HUES48 (cell line): Measurements from ENCODE around the gene PDGFC.

Experiments used
- H3K27ac ChIP-seq: one replicate; pipeline ENCODE4 v1.7.0; 2013; ENCODE audit warnings: low read depth, low read length, inconsistent platforms
- H3K27me3 ChIP-seq: 2 replicates; pipeline ENCODE4 v1.6.1; 2013; ENCODE audit warnings: mild to moderate bottlenecking, low read length; ENCODE audit not compliant: control insufficient read depth, insufficient read depth
- H3K36me3 ChIP-seq: 2 replicates; pipeline ENCODE4 v1.6.1; 2013; ENCODE audit warnings: low read length; ENCODE audit not compliant: control insufficient read depth, insufficient read depth
- H3K4me1 ChIP-seq: 2 replicates; pipeline ENCODE4 v1.6.1; 2013; ENCODE audit warnings: mild to moderate bottlenecking, low read length; ENCODE audit not compliant: control insufficient read depth, insufficient read depth
- H3K4me3 ChIP-seq: 2 replicates; pipeline ENCODE4 v1.5.1; 2013; ENCODE audit warnings: mild to moderate bottlenecking, low read depth, low read length
- H3K9ac ChIP-seq: 2 replicates; pipeline ENCODE4 v1.6.1; 2013; ENCODE audit warnings: mild to moderate bottlenecking, low read depth, low read length, moderate library complexity
- H3K9me3 ChIP-seq: 2 replicates; pipeline ENCODE4 v1.6.1; 2013; ENCODE audit warnings: low read length; ENCODE audit not compliant: control insufficient read depth, insufficient read depth

PDGFC gene

DNA sequence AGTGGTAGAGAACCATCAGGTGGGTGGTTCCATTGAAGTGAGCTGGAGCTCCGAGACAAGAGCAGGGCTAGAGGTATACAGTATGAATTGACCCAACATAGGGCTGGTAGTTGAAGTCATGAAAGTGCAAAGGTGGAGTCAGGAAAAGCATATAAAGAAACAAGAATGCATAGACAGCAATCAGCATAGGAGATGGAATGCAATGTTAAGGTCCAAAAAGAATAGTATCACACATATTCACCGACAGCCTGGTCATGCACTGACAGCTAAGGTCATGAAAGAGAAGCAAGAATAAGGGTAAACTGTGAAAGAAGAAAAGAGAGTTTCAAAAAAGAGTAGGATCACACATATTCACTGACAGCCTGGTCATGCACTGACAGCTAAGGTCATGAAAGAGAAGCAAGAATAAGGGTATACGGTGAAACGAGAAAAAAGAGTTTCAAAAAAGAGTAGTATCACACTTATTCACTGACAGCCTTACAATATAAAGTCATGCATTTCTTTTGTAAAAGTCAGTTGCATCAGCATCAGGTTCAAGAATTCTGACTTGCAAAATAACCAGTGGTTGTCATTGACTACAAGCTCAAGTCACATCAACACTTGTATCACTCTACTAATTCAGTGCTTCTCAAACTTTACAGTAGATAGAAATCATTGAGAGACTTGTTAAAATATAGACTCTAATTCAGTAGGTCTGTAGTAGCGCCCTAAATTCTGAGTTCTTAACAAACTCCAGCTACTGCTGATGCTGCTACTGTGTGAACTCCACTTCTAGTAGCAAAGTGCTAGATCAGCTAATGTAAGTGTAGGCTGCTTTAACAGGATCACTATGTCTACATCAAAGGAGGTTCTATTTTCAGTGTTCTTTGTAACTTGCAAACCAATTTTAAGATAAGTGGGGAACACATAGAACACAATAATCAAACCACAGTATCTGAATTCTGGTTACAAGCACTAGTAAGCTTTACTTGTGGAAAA lies 221.9 kb downstream of the PDGFC start:
- H3K9me3 ChIP-seq: no peaks in the 10 kb centered on the region
- no peak overlapping the region for H3K4me3 ChIP-seq
- no peaks in the 10 kb centered on the region for H3K27me3 ChIP-seq
- H3K27ac ChIP-seq: no peak overlapping the region
- no peaks in the 10 kb centered on the region for H3K36me3 ChIP-seq
- H3K4me1 ChIP-seq: no peaks in the 10 kb centered on the region; the same call in 1 of the 2 replicates
- no peak overlapping the region for H3K9ac ChIP-seq

DNA sequence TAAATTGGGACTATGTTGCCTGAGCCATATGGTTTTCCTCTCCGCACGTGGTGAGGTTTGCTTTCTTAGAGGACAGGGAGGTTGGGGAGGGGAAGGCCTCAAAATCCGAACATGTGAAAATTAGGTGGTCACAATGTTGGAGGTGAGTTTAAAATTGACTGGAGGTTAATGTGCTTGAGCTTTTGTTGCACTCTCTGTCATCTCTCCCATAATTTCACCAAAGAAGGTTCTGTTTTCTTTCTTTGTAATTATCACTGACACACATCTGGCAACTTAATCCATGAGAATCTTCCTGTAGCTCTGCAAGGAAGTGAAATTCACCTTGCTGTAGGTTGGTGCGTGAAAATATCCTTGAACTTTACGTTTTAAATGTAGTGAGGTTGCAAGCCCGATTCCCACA lies 225.5 kb downstream of the PDGFC start:
- Histone ChIP-seq H3K9me3 (no peaks in the 10 kb centered on the region), H3K4me1 (no peaks in the 10 kb centered on the region), H3K36me3 (no peaks in the 10 kb centered on the region), H3K27ac (no peak overlapping the region), H3K4me3 (no peak overlapping the region), H3K9ac (no peak overlapping the region), H3K27me3 (no peaks in the 10 kb centered on the region)

- H3K4me3 ChIP-seq: no peak overlapping the region
- H3K27ac ChIP-seq: no peak overlapping the region
- H3K4me1 ChIP-seq: peaks cover 3% of the 10 kb centered on the region; the same call in 1 of the 2 replicates
- H3K9me3 ChIP-seq: no peaks in the 10 kb centered on the region
- H3K27me3 ChIP-seq: no peaks in the 10 kb centered on the region
- H3K9ac ChIP-seq: no peak overlapping the region
- no peaks in the 10 kb centered on the region for H3K36me3 ChIP-seq
Measured at GRCh38 chr4:156738766-156739165, 232.8 kb downstream of the PDGFC start.

- peaks cover 23% of the 10 kb centered on the region for H3K9me3 ChIP-seq
- H3K4me3 ChIP-seq: no peak overlapping the region
- H3K4me1 ChIP-seq: peaks cover 3% of the 10 kb centered on the region; the same call in 1 of the 2 replicates
- H3K9ac ChIP-seq: no peak overlapping the region
- no peak overlapping the region for H3K27ac ChIP-seq
- H3K27me3 ChIP-seq: no peaks in the 10 kb centered on the region
- H3K36me3 ChIP-seq: no peaks in the 10 kb centered on the region
Measured at GRCh38 chr4:156734965-156735895, 236.4 kb downstream of the PDGFC start.

DNA sequence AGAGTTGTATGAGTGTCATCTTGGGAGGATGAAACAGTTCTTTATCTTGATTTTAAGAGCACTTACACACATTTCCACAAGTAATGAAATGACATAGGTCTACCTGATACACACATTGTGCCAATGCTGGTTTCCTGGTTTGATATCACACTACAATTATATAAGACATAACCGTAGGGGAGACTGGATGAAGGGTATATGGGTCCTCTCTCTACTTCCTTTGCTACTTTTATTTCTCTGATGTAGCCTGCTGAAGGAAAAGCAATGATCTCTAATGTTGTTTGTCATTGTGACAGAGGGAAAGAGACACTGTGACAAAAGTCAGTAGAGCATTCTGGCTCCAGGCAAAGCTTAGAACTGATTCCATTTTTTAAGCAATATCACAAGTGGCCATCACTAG lies 238.0 kb downstream of the PDGFC start:
- Histone ChIP-seq H3K9ac (no peak overlapping the region), H3K27me3 (no peaks in the 10 kb centered on the region), H3K9me3 (peaks cover 23% of the 10 kb centered on the region), H3K36me3 (no peaks in the 10 kb centered on the region), H3K4me3 (no peak overlapping the region), H3K4me1 (peaks cover 3% of the 10 kb centered on the region; the same call in 1 of the 2 replicates), H3K27ac (no peak overlapping the region)

DNA sequence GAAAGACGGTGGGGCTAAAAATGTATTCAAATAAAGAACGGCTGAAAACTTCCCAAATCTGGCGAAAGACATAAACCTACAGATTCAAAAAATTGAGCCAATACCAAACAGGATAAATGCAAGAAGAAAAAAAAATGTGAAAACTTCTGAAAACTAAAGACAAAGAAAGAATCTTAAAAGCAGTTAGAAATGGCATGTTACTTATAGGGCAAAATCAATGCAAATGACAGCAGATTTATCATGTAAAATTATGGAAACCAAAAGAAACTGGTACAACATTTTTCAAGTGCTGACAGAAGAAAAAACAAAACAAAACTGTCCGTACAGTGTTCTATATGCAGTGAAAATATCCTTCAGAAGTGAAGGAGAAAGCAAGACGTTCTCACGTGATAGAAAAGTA lies 239.0 kb downstream of the PDGFC start:
- Histone ChIP-seq H3K36me3 (no peaks in the 10 kb centered on the region), H3K9me3 (peaks cover 23% of the 10 kb centered on the region), H3K9ac (no peak overlapping the region), H3K4me1 (peaks cover 3% of the 10 kb centered on the region; the same call in 1 of the 2 replicates), H3K27me3 (no peaks in the 10 kb centered on the region), H3K27ac (no peak overlapping the region), H3K4me3 (no peak overlapping the region)

DNA sequence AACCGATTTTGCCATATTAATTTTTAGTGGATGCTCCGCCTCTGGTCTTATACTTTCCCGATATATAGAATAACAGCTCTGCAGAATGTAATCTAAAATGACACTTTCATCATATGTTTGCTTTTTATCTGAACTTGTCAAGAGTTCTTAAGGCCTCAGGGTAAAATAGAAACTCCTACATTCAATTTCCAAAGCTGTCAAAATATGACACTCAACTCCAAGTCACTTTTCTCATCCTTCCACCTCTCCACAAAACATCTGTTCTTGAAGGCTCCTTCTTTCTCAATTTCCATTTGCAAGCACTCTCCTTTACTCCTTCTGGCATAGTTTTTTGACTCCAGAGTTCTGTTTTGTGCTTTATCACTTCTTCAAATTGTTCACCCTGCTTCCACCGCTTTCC lies 242.2 kb downstream of the PDGFC start:
- Histone ChIP-seq H3K4me1 (no peaks in the 10 kb centered on the region; the same call in 1 of the 2 replicates), H3K36me3 (no peaks in the 10 kb centered on the region), H3K27ac (no peak overlapping the region), H3K27me3 (no peaks in the 10 kb centered on the region), H3K4me3 (no peak overlapping the region), H3K9me3 (peaks cover 28% of the 10 kb centered on the region), H3K9ac (no peak overlapping the region)

DNA sequence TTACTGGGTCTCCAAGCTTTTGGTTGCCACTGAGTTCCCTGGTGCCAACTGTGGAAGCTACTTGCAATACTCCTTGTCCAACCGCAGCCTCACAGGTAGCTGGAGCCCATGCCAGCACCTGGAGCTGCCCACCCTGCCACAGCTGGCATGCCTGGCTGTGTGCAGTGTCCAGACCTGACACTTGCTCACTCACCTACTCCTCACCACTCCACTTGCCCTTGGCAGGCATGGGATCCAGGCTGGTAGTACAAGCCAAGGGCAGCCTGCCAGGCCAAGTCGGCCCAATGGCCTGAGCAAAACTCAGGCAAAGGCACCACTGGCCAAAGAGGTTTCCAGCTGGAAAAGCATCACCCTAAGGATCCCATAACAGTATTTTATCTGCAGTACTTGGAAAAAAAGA lies 246.3 kb downstream of the PDGFC start:
- Histone ChIP-seq H3K4me3 (no peak overlapping the region), H3K36me3 (no peaks in the 10 kb centered on the region), H3K9ac (no peak overlapping the region), H3K9me3 (peaks cover 9% of the 10 kb centered on the region), H3K27ac (no peak overlapping the region), H3K27me3 (no peaks in the 10 kb centered on the region), H3K4me1 (no peaks in the 10 kb centered on the region; the same call in 1 of the 2 replicates)

DNA sequence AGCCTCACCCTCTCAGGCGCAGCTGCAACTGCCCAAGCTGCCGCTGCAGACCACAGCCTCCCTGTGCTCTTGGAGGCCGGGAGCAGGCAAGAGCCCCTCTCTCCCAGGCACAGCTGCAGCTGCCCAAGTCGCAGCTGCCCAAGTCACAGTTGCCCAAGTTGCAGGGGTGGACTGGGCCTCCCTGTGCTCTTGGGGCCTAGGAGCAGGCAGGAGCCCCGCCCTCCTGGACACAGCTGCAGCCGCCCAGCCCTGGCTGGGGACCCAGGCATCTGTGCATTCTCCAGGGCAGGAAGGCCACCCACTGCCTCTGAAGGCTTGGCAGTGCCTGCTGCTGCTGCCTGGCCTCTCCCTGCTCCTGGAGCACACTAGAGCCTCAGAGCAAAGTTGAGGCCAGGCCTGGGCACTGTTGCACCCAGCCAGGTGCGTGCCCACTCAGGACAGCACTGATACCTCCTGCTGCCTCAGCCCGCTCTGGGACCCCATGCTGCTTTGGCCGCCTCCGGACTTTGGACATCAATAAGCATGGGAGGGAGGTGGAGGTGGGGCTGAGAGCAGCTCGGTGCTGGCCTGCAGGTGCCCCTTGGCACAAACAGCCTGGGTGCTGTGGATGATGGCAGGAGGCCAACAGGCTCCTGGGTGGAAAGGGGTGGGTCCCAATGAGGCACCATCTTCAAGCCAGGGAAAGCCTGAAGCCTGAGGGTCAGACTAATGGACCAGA lies 247.5 kb downstream of the PDGFC start:
- Histone ChIP-seq H3K36me3 (no peaks in the 10 kb centered on the region), H3K27me3 (no peaks in the 10 kb centered on the region), H3K4me3 (no peak overlapping the region), H3K4me1 (no peaks in the 10 kb centered on the region), H3K27ac (no peak overlapping the region), H3K9me3 (peaks cover 9% of the 10 kb centered on the region), H3K9ac (no peak overlapping the region)

GRCh38 chr4:156718226-156718625 lies 253.4 kb downstream of the PDGFC start:
- Histone ChIP-seq H3K27me3 (no peaks in the 10 kb centered on the region), H3K9me3 (no peaks in the 10 kb centered on the region), H3K9ac (no peak overlapping the region), H3K36me3 (no peaks in the 10 kb centered on the region), H3K4me3 (no peak overlapping the region), H3K4me1 (no peaks in the 10 kb centered on the region), H3K27ac (no peak overlapping the region)
